ENCODE data around the gene CARD10. TPM values are rescaled to one million over a fixed set of nuclear protein-coding genes. Genes with fewer than 3 reads are reported as not detected.
"Not testable (repeated sequence)": the region's sequence is repeated elsewhere in the genome, so short reads cannot be mapped to it uniquely, and the experiment has no call there.

Gene CARD10
- total RNA-seq, 1 experiment from 2014 or later = 24.0 TPM

- peak; percentile 76 for DNase-seq (ENCODE audit: low read depth)
These were observed 32.9 kb downstream of the CARD10 start, which contains the start of gene MFNG for GRCh38 chr22:37486224-37486845. Gene MFNG, minus strand, starts transcription at chr22:37486384. Its CDS starts 207 bp downstream, at chr22:37486177.

- no peak for DNase-seq (ENCODE audit: low read depth)
These were observed 33.6 kb downstream of the CARD10 start for GRCh38 chr22:37485395-37486223.

- no peak for DNase-seq (ENCODE audit: low read depth)
These were observed 34.5 kb downstream of the CARD10 start for GRCh38 chr22:37484480-37485394.

DNA sequence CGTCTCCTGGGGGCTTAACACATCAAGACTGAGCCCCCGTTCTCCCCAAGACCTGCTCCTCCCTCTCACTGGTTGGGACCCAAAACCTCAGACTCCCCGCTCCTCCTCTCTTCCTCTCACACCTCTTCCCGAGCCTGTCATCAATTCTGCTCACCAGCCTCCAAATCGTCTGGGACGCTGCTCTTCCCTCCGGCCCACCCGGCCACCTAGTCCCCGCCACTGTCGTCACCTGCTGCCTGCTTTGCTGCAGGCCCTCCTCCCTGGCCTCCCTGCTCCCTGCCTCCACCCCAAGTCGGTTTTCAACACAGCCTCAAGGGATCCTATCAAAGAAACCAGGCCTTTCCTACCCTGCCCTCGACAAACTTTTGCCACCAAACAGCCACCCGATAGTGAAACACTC, 36.2 kb downstream of the CARD10 start:
- DNase-seq (ENCODE audit: low read depth) = no peak

- DNase-seq (ENCODE audit: low read depth) = no peak
These were observed 37.0 kb downstream of the CARD10 start for GRCh38 chr22:37482244-37482643.

DNA sequence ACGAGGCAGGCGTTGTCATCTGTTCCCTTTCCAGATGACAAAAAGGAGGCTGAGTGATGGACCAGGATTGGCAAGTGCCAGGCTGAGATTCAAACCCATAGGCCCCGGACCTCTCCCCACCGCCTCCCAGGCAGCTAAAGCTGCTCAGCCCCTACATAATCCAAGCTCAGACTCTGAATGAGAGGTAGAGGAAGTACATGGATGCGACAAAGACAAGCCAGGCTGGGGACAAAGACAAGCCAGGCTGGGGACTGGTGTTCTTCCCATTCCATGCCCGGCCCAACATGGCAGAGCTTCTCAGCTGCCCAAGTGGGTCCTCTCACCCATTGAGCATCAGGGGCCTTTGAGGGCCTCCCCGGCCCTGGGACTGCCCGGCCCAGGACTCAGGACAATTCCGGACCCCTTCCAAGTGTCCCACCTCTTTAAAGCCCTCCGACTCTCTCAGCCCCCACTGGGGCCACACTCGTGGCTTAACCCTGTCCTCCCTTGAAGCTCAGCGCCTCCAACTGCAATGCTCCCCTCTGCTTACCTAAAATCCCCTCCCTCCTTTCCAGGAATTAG, 37.8 kb downstream of the CARD10 start:
- DNase-seq (ENCODE audit: low read depth) = no peak

DNA sequence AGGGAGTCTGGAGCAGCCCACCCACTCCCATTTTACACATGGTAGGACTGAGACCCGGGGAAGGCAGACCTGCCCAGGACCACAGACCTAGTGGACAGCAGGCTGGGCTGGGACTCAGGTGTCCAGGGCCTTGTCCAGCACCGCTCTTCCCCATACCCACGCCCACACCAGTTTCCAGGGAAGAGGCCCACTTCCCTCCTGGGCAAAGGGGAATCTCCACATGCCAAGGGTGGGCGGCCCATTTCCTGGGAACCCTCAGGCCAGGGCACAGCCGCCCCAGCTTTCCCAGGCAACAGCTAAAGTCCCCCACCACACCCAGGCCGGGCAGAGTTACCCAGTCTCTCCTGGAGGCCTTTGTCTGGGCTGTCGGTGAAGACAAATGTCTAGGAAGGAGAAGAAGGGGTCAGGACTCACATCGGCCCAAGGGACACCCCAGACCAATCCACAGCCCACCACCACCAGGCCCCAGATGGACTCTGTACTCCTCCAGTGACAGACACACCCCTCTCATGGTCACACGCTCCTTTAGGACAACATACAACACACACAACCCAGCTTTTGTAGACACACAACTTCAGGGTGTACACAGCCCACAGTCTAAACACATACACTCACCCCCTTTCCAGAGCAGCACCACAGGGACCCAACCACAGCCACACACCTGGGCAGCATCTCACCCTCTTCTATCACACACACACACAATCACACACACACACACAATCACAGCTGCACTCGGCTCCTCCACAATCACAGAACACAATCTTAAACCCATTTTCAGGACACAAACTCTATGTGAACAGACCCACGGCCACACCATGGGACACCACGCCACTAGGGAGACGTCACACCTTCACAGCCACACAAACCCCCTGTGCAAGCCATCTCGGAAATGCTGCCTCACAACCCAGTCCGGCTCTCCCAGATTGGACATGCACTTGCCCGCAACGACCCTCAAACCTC, 38.5 kb downstream of the CARD10 start:
- DNase-seq (ENCODE audit: low read depth) = no peak

DNA sequence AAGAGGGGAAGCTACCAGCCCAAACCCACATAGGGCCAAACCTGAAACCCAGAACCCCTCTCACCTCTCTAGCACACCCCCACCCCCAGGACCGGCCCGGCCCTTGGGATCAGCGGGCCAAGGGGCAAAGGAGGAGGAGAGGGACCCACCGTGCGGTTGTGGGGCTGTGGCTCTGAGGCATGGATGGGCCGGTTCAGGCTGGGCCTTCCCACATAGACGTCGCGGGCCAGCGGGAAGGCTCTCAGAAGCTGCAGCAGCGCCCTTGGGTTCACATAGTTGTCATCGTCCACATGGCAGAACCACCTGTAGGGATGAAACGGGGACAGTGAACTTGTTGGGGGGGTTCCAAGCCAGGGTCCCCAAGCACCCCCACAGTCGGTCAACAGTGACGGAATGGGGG, 40.0 kb downstream of the CARD10 start:
- DNase-seq (ENCODE audit: low read depth) = no peak

- DNase-seq (ENCODE audit: low read depth) = no peak
These were observed 42.6 kb downstream of the CARD10 start for GRCh38 chr22:37476389-37477329.

DNA sequence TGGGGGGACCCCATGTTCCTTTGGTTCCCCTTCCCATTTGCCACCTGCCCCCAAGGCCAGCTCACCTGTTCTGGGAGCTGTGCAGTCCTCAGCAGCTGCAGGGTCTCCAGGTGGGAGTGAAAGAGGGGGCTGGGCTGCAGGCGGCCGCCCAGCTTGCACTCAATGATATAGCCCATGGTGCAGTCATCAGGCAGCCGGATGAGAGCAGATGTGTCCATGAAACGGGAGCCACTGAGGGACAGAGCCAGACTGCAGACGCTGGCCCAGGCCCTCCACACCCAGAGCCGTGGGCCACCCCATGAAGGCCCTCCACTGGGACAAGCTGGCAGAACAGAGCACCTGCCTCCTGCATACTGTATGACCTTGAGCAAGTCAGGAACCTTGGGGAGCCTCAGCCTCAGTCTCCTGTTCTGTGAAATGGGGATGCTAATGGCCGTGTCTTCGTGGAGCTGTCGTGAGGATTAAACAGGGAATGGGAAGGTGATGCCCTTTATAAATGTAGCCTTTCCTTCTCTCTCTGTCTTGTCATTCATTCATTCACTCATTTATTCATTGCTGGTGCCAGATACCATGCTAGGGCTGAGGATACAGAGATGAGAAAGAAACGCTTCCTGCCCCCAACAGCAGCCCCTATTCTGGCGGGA, 44.6 kb downstream of the CARD10 start:
- no peak for DNase-seq (ENCODE audit: low read depth)

DNA sequence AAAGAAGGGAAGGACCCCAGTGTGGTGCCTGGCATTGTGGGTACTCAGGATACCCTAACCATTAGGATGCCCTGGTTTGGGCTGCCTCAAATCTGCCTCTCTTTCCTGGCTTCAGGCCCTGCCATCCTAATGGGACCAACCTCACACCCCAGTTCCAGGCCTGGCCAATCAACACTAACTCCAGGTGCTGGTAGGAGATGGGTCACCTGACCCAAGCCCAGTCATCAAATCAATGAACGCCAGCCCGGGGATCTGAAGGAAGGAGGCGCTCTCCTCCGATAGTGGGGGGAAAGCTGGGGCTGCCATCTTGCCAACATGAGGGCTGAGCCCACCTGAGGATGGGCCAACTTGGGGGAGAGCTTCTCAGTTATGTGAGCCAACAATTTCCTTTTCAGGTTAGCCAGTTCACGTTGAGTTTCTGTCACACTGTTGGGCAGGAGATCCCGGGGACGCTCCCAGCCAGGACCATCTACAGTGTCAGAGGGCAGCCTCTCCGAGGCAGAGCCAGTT, 45.7 kb downstream of the CARD10 start:
- no peak for DNase-seq (ENCODE audit: low read depth)

- peak; percentile 51 for DNase-seq (ENCODE audit: low read depth)
These were observed 46.7 kb downstream of the CARD10 start for GRCh38 chr22:37472418-37473006.

GRCh38 chr22:37471727-37472417, 47.3 kb downstream of the CARD10 start:
- DNase-seq (ENCODE audit: low read depth) = no peak

GRCh38 chr22:37470087-37470445, 49.1 kb downstream of the CARD10 start:
- no peak for DNase-seq (ENCODE audit: low read depth)

DNA sequence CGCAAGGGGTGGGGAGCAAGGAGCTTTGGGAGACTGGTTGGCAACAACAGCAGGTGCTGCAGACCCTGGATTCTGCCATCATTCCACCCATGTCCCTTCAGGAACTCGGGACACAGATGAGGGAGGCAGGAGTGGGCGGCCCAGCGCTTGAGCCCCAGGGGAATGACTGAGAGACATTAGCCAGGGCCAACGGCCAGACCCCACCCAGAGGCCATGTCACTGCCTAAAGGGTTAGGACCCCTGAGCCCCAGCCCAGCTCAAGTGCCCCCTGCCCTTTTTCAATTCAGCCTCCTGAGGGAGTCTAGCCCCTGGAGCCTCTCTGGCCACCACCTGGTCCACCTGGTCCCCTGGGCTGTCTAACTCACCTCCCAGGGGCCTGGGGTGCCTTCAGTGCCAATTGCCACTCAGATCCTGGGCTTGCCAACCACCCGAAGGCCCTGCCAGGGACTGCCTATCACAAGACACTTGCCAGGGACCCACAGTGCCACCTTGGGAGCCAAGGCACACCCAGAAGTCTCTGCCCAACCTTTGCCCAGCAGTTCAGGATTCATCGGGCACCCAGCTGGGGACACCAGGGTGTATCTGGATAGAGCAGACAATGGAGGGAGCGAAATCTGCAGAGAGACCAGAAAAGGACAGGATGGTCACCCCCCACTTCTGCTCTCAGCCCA, 49.7 kb downstream of the CARD10 start:
- DNase-seq (ENCODE audit: low read depth) = no peak

GRCh38 chr22:37468201-37468695, 51.0 kb downstream of the CARD10 start:
- DNase-seq (ENCODE audit: low read depth) = not testable (repeated sequence)

DNA sequence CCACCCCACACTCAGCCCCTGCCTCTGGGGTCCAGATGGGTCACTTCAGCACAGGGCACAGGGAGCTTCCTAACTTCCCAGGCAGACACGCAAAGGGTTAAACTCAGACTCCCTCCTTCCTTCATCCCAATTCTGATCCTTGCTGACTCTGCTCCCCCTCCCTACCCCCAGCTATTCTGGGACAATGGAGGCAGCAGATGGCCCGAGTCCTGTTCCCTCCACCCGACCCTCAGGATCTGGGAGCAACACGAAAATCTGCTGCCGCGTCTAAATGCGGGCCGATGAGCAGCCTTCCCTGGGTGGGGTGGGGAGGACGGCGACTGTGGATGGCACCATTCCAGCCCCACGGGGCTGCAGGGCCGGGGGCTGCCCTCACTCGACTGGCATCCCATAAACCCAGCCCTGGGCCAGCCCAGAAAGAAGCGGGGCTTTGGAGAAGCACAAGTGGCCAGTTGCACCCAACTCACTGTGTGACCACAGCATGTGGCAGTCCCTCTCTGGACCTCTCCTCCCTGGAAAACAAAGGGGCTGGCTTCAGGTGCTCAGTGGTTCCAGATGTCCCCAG, 51.7 kb downstream of the CARD10 start:
- no peak for DNase-seq (ENCODE audit: low read depth)
